HEK293T (cell line): Measurements from ENCODE around the gene FUT1.
A peak's percentile ranks its signal among the peaks of the same experiment; 100 is the strongest.

ENCODE experiments used
- CTCF ChIA-PET: fragments of 350-600 bp; formaldehyde crosslinking; extraction: SDS; loops from one replicate; lab custom pipeline; 2021; ENCODE audit warnings: antibody characterized with exemption, inconsistent platforms; lab: Yijun Ruan, JAX
- POLR2A ChIA-PET: fragments of 350-600 bp; formaldehyde crosslinking; extraction: SDS; loops from one replicate; lab custom pipeline; 2020; ENCODE audit warnings: antibody characterized with exemption, inconsistent platforms; lab: Yijun Ruan, JAX
- DNase-seq: peaks from one replicate; pipeline ENCODE4 v3.0.0; 2012; ENCODE audit warnings: mixed read lengths; ENCODE audit errors: extremely low spot score
- ARNT ChIP-seq: fragments of 450-650 bp; IDR thresholded peaks from 2 replicates; pipeline ENCODE4 v1.6.1; 2017; ENCODE audit warnings: mild to moderate bottlenecking
- BHLHE40 ChIP-seq: fragments of 450-650 bp; IDR thresholded peaks from 2 replicates; pipeline ENCODE4 v1.6.1; 2016; ENCODE audit warnings: mild to moderate bottlenecking, moderate library complexity, borderline replicate concordance
- CTBP1 ChIP-seq: fragments of 450-650 bp; IDR thresholded peaks from 2 replicates; pipeline ENCODE4 v1.6.1; 2016; ENCODE audit warnings: borderline replicate concordance
- ELF4 ChIP-seq: fragments of 450-650 bp; IDR thresholded peaks from 2 replicates; pipeline ENCODE4 v1.6.1; 2017; ENCODE audit warnings: antibody characterized with exemption
- FOXA1 ChIP-seq: fragments of 450-650 bp; IDR thresholded peaks from 2 replicates; pipeline ENCODE4 v1.6.1; 2016; ENCODE audit warnings: mild to moderate bottlenecking
- FOXK2 ChIP-seq: fragments of 450-650 bp; IDR thresholded peaks from 2 replicates; pipeline ENCODE4 v1.6.1; 2016; ENCODE audit warnings: mild to moderate bottlenecking
- FOXM1 ChIP-seq: fragments of 450-650 bp; IDR thresholded peaks from 2 replicates; pipeline ENCODE4 v1.6.1; 2017; ENCODE audit warnings: mild to moderate bottlenecking, borderline replicate concordance
- HDGF ChIP-seq: fragments of 450-650 bp; IDR thresholded peaks from 2 replicates; pipeline ENCODE4 v1.6.1; 2017; ENCODE audit warnings: antibody characterized with exemption, borderline replicate concordance
- L3MBTL2 ChIP-seq: fragments of 450-650 bp; conservative IDR thresholded peaks from 2 replicates; pipeline ENCODE4 v1.6.1; 2016; ENCODE audit warnings: mild to moderate bottlenecking
- LEF1 ChIP-seq: fragments of 450-650 bp; IDR thresholded peaks from 2 replicates; pipeline ENCODE4 v1.6.1; 2017; ENCODE audit warnings: mild to moderate bottlenecking, borderline replicate concordance
- NFRKB ChIP-seq: fragments of 450-650 bp; IDR thresholded peaks from 2 replicates; pipeline ENCODE4 v1.6.1; 2016; ENCODE audit warnings: mild to moderate bottlenecking, moderate library complexity
- PKNOX1 ChIP-seq: fragments of 450-650 bp; IDR thresholded peaks from 2 replicates; pipeline ENCODE4 v1.6.1; 2016
- SP1 ChIP-seq: fragments of 450-650 bp; IDR thresholded peaks from 2 replicates; pipeline ENCODE4 v1.6.1; 2017
- SUZ12 ChIP-seq: fragments of 450-650 bp; IDR thresholded peaks from 2 replicates; pipeline ENCODE4 v1.6.1; 2016; ENCODE audit warnings: mild to moderate bottlenecking
- TARDBP ChIP-seq: fragments of 450-650 bp; IDR thresholded peaks from 2 replicates; pipeline ENCODE4 v1.6.1; 2016
- ZNF384 ChIP-seq: fragments of 450-650 bp; IDR thresholded peaks from 2 replicates; pipeline ENCODE4 v1.6.1; 2016

The FUT1 gene

GRCh38 chr19:48780631-48781391 is 28.4 kb upstream of the FUT1 start:
- no peak for DNase-seq
- CTCF ChIA-PET, result interaction anchor here (0.6 kb wide), 2 partner anchors 13 kb away, joined by 3 to 5 read pairs; no protein-coding TSS in a partner anchor
- TF ChIP-seq PKNOX1 (peak; percentile 76), L3MBTL2 (peak; percentile 57), CTBP1 (no peak), ELF4 (no peak), NFRKB (no peak)
- POLR2A ChIA-PET, result interaction anchor here (1.1 kb wide), 1 partner anchor 42 kb away, joined by 3 read pairs; no protein-coding TSS in a partner anchor

GRCh38 chr19:48779636-48780035 is 27.2 kb upstream of the FUT1 start:
- DNase-seq, result no peak
- TF ChIP-seq TARDBP, result no peak
- TF ChIP-seq SUZ12, result no peak
- no peak for TF ChIP-seq HDGF
- CTCF ChIA-PET, result interaction anchor here (0.6 to 0.8 kb wide), 2 partner anchors 16 to 48 kb away, joined by 4 to 6 read pairs; no protein-coding TSS in a partner anchor
- POLR2A ChIA-PET, result interaction anchor here (1.1 kb wide), 1 partner anchor 41 kb away, joined by 3 read pairs; no protein-coding TSS in a partner anchor

DNA sequence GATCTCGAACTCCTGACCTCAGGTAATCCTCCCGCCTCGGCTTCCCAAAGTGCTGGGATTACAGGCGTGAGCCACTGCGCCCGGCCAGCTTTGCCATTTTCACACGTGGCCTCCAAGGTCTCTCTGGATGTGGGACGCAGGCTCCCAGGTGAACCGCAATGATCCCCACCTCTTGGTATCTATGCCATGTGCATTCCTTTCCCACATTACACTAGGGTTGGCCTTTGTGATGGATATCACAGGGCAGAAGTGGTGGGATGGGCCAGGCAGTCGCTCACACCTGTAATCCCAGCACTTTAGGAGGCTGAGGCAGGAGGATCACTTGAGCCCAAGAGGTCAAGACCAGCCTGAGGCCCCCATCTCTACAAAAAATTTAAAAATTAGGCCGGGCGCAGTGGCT is 25.3 kb upstream of the FUT1 start:
- no peak for DNase-seq
- ChIA-PET CTCF (no interaction called here), POLR2A (no interaction called here)
- TF ChIP-seq ELF4, result no peak
- no peak for TF ChIP-seq FOXK2
- TF ChIP-seq LEF1, result no peak
- no peak for TF ChIP-seq HDGF
- TF ChIP-seq L3MBTL2, result no peak
- no peak for TF ChIP-seq FOXM1
- TF ChIP-seq SP1, result no peak
- TF ChIP-seq ARNT, result no peak
- TF ChIP-seq BHLHE40, result no peak
- TF ChIP-seq NFRKB, result no peak
- TF ChIP-seq SUZ12, result no peak
- TF ChIP-seq CTBP1, result no peak
- TF ChIP-seq TARDBP, result no peak
- no peak for TF ChIP-seq ZNF384
- no peak for TF ChIP-seq PKNOX1
- TF ChIP-seq FOXA1, result no peak

DNA sequence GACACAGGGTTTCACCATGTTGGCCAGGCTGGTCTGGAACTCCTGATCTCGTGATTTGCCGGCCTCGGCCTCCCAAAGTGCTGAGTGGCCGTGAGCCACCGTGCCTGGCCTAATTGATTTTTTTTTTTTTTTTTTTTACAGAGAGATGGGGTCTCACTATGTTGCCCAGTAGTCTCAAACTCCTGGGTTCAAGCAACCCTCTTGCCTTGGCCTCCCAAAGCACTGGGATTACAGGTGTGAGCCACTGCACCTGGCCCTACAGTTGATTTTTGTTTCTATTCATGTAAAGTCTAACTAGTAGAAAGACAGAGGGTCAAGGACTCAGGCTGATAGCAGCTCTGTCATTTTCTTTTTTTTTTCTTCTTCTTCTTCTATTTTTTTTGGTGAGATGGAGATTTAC is 24.7 kb upstream of the FUT1 start:
- no peak for DNase-seq
- TF ChIP-seq SP1 (no peak), ZNF384 (0 out of 2 replicates have a peak, but pooled peaks have one; percentile 23)
- ChIA-PET POLR2A (no interaction called here), CTCF (interaction anchor here (0.6 kb wide), 1 partner anchor 50 kb away, joined by 3 read pairs; no protein-coding TSS in a partner anchor)

GRCh38 chr19:48772503-48772953 is 20.1 kb upstream of the FUT1 start:
- DNase-seq, result no peak
- POLR2A ChIA-PET, result no interaction called here
- CTCF ChIA-PET, result no interaction called here
- TF ChIP-seq SP1, result no peak
- no peak for TF ChIP-seq FOXA1
- no peak for TF ChIP-seq LEF1
- TF ChIP-seq ELF4, result no peak
- TF ChIP-seq CTBP1, result no peak
- TF ChIP-seq FOXK2, result no peak
- TF ChIP-seq NFRKB, result no peak
- TF ChIP-seq SUZ12, result no peak
- TF ChIP-seq ZNF384, result no peak
- no peak for TF ChIP-seq ARNT
- TF ChIP-seq PKNOX1, result no peak
- TF ChIP-seq BHLHE40, result no peak
- TF ChIP-seq HDGF, result no peak
- TF ChIP-seq TARDBP, result no peak

DNA sequence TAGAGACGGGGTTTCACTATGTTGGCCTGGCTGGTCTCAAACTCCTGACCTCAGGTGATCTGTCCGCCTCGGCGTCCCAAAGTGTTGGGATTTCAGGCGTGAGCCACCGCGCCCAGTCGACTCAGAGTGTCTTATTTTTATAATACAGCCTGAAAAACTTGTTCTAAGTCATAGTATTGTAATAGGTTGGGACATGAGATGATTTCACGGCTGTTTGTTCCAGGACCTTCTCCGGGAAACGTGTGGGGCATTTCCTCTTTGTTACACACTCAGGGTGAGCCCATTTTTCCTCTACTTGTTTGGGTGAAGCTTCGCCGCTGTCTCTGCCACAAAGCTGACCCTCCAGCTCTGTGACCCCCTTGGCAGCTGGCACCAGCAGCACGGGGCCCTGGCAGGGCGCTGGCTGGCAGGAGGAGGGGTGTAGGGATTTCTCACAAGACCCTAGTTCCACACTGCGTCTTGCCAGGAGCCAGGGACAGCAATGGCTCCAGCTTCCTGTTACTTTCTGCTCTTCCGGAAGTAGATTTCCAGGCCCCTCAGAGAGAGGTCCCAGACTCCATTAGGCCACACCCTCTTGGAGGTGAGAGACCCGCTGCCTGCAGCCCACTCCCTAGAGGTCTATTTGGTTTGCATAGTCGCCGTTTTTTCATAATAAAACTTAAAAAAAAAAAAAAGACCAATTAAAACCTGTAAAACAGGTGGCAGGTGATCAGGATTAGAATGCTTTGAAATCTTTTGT is 18.5 kb upstream of the FUT1 start:
- CTCF ChIA-PET, result no interaction called here
- POLR2A ChIA-PET, result no interaction called here
- DNase-seq, result no peak
- TF ChIP-seq SUZ12 (no peak), CTBP1 (no peak), TARDBP (no peak), FOXM1 (no peak), HDGF (no peak), ZNF384 (no peak), LEF1 (no peak), SP1 (no peak), PKNOX1 (no peak), ARNT (no peak)
